NOMO-1 (cell line): ENCODE results near the gene F13A1.
A peak's percentile ranks its signal among the peaks of the same experiment; 100 is the strongest.
"Not testable (repeated sequence)": the region's sequence is repeated elsewhere in the genome, so short reads cannot be mapped to it uniquely, and the experiment has no call there.

Experiments used
- DNase-seq, 2 experiments: peaks; one replicate each; lab custom pipeline; 2025; ENCODE audit not compliant: unreplicated experiment in 2 of 2; lab: John Stamatoyannopoulos, UW

Gene F13A1

DNA sequence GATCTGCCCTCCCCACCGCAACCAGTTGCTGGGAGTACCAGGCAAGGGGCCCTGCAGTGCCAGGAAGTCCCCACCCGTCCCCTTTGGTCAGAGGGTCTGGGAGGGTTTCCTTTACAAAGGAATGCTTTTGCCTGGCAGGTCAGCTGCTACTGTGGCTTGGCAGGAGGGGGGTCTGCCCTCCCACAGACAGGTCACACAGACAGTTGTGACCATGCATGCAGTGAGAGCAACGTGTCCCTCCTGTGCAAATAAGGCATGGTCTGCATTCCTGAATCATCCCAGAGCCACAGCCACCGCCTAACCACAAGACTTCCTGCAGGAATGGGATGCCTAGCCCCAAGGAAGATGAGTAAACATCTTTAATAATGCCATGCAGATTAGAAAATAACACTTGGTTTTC is 439 bp upstream of the F13A1 start:
- no peak for DNase-seq

DNA sequence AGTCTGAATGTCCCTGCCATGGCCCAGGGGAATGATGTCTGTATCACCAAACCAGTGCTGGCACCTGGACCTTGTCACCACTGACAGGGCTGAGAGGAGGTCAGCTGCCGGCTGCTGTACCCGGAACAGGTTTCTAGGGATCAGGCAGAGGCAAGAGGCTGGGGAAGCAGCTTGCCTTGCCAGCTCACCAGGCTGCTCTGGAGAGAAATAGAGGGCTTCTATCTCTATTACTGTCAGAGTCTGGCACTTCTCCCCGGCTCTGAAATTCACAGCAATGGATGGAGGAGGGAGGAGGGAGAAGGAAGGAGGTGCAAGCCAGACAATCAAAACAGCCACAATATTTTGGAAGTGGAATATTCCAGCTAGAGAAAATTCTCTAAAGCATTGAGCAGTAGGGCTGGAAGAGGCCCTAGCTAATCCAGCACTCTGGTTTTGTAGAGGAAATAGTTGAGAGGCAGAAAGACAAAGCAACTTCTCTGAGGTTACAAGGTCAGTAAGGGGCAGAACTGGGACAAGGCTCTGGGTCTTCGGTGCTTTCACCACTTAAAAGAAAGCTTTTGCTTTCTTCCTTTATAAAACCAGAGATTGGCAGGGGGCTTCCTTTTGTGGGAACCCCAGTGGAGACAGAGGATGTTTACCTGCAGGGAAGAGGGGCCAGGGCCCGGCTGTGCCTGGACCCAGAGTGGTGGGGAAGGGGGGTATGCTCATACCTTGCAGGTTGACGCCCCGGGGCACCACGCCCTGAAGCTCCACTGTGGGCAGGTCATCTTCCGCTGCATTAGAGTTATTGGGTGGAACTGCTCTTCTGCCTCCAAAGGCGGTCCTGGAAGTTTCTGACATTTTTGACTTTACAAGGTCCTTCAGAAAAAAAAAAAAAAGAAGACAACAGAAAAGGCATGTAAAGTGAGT is 2.4 kb downstream of the F13A1 start:
- DNase-seq, result no peak

DNA sequence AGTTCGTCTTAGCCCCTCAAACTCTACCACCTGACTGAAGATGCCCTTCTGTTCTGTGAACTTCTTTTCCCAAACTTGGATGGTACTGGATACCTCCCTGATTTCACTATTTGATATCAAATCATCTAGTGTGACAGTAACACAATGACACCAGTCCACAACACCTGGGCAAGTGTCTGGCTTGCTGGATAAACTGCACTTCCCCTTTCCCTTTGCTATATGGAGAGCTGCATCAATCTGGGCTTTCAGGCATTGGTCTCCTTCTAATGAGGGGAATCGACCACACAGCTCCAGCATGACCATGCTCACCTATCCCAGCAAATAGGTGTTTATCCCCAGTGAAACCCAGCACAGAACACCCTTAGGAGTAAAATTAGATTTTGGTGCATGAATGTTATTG is 3.1 kb downstream of the F13A1 start:
- DNase-seq, result peak in 1 of 2 experiments; percentile 9

DNA sequence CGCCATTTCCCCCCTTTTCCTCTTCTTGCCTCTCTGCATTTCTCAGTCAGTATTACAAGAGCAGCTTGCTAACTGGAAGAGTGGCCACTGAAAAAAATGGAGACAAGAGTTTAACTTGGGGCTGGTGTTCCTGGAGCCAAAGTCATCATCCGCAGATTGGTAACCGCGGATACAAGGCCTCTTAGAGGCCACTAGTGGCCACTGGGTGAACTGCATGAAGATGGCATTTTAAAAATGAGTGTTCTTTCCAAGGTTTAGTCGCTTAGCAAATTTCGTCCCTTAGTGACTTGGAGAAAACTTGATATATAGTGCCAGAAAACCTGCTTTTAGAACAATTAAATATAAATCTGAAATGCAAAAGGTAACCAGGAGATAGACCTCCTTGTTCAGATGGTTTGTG is 4.8 kb downstream of the F13A1 start:
- peak; percentile 17 to 29 for DNase-seq

DNA sequence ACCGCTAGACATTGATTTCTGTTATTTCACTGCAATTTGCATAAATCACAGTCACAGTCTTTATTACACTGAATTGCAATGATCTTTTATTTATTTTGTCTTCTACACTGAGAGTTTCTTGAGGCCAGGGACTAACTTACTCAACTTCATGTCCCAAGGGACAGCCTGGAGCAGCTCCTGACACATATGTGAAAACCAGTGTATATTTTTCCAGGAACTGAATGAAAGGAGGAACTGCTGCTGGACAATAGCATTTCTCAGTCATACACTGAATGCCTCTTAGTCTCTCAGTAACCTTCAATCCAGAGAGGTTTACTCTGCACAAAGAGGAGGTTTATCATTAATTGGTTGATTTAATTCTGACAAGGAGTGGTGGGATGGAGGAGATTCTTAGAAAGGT is 5.9 kb downstream of the F13A1 start:
- no peak for DNase-seq

DNA sequence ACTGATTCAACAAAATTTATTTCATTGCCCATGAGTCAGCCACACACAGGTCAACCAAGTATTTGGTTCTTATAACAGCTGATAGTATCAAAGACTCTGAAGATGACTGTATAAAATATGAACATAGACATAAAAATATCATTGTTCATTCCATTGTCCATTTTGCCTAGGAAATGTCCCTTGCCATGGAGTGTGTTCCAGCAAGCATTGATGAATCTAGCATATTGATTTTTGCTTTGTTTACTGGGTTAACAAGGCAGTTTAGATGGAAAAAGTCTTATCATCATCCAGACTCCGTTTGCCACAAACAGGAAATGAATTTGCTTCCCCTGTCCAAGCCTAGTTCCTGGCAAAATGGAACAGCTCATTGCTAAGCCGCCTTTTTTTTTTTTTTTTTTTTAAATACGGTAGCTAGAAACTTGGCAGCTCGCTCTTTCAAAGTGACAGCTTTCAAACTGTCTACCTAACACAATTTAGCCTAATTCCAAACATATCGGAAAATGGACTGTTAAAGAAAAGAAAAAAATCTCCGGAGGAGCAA is 7.5 kb downstream of the F13A1 start:
- no peak for DNase-seq

DNA sequence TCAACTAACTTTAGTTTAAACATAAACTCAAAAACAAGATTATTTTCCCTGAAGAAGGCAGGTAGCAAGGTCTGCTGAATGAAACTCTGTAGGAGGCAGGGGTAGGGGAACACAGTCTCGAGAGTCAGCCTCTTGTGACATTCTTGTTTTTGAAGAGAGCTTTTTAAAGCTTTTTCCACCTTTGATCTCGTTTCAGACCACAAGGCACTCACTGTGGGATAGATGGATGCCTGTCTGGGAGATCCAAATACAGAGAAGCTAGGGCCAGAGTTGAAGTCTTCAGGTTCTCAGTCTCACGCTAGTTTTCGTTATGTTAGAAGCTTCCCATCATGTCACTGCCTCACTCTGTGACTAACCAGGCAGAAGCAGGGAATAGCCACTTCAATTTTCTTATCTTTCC is 14.9 kb downstream of the F13A1 start:
- DNase-seq, result no peak

DNA sequence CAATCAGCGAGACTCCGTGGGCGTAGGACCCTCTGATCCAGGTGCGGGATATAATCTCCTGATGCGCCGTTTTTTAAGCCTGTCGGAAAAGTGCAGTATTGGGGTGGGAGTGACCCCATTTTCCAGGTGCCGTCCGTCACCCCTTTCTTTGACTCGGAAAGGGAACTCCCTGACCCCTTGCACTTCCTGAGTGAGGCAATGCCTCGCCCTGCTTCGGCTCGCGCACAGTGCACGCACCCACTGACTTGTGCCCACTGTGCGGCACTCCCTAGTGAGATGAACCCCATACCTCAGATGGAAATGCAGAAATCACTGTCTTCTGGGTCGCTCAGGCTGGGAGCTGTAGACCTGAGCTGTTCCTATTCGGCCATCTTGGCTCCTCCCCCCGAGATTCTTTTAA is 20.1 kb downstream of the F13A1 start:
- not testable (repeated sequence) for DNase-seq

DNA sequence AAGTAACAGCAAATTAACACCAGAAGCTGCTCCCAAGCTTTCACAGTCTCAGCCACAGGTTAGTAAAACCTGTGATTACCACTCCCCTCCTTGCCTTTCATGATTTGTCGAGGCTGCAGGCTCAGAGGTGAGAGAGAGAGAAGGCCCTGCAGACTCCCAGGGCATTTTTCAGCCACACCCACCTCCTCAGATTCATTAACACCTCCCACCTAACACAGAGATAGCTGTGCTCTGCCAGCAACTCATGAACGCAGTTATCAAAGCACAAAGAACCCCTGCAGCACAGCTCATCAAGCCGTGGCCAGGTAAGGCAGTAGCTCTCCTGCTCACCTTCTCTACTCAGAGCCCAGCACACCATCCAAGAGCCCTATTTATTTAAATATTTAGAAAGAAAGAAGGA is 27.1 kb downstream of the F13A1 start:
- no peak for DNase-seq

DNA sequence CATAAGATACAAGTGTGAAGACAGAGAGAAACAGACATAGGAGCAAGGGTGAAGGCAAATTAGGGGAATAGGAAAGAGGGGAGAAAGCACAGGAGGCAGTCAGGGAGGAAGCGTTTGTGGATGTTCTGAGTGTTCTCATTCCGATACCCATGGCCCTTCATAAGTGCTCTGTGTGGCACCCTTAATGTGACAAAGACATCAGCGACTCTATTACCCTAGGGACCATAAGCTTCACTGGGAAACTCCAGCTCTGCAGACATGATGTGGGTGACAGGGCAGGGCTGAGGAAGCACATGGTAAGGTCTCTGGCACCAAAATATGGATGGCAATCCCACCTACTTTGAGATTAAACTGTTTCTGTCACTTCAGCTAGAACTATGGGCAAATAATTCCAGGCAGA is 33.0 kb downstream of the F13A1 start:
- DNase-seq, result no peak

DNA sequence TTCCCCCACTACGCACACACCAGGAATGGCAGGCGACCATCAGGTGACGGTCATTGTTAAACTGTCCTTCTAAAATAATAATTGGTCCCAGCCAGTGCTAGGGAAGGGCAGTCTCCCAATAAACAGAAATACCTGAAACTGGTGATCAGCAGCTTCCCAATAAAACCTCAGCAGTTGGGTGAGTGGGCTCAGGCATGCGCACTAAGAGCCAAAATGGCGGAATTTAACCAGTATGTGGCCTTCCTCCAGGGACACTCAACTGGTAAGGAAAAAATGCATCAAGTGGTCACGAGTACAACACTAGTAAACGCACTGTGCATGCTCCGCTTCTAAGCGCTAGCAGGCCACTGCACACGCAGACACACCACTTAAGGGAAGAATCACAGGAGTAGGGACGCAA is 34.8 kb downstream of the F13A1 start:
- no peak for DNase-seq

DNA sequence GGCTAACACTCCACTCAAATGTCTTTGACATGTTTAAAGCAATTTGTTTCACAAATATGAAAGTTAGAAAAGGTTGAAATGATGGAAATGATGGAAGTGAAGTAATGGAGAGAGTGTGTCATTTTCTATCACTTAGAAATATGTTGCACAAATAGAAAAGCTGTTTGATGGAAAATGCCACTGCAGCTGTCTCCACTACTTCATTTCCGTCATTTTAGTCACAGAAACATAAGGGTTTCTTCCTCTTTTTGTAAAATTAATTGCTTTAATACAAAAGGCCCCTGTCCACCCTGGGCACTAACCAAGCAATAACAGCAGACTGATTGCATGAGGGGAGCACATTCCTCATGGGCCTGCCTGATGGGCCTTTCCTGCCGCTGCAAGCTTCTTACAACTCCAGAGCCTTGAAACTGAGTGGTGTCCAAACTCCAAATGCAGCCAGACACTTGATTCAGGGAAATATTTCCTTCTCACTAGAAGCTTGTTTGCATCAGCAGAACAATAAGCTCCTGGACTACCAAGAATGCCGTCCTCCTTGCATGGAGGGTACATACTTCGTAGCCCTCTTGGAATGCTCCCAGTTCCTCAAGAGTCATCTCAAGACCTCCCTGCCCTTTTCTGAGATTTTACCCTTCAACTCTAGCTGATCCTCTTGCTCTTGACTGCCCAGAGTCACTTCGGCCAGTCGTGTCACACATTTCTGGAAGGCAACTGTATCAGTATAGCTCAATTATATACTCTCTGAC is 36.1 kb downstream of the F13A1 start:
- DNase-seq, result peak; percentile 30 to 63

DNA sequence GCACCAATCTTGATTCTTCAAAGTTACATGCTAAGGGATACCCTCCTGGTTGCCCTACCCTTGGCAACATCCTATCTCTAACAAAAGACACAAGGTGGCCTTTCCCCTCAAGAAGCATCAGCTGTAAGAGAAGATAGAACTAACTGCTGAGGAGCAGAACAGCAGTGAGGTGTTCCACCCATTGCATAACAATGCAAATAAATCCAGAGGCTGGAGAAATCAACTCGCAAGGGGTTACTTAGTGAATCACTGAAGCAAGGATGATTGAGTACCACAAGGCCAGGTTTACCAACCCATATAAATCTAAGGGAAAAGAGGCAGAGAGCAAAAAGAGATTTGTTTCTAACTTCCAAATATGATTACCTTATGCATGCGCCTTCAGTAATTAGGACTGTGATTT is 36.7 kb downstream of the F13A1 start:
- no peak for DNase-seq

DNA sequence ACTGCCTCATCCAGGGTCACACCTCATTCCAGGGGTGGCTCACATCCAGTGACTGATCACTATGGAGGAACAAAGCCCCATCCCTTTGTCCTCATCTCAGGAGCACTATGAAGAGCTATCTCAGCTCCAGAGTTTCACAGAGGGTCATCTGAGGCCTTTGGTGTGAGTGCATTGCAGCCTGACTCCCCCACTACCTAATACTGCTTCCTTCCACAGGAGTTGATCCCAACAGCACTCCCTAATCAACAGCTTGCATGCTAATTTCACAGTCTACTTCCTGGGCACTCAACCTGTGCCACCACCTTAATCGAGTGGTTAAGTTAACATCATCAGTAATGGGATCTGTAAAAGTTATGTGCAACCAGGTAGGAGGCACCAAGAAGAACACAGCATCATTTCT is 37.7 kb downstream of the F13A1 start:
- DNase-seq, result no peak

DNA sequence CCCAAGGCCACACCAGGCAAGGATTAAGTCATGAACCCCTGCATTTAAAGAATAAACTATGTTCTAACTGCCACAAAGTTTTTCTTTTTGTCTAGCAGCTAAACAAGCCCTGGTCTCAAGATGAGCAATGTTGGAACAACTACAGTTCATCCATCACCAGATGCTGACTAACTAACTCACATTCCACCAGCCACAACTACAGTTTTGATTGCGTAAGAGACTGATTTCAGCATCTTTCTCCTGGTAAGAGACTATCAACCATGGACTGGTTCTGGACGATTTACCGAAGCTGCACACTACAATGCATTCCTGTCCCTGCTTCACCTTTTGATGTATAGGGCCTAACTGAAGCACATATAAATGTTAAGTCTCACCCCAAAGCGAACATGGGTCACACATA is 43.0 kb downstream of the F13A1 start:
- peak; percentile 10 to 75 for DNase-seq

DNA sequence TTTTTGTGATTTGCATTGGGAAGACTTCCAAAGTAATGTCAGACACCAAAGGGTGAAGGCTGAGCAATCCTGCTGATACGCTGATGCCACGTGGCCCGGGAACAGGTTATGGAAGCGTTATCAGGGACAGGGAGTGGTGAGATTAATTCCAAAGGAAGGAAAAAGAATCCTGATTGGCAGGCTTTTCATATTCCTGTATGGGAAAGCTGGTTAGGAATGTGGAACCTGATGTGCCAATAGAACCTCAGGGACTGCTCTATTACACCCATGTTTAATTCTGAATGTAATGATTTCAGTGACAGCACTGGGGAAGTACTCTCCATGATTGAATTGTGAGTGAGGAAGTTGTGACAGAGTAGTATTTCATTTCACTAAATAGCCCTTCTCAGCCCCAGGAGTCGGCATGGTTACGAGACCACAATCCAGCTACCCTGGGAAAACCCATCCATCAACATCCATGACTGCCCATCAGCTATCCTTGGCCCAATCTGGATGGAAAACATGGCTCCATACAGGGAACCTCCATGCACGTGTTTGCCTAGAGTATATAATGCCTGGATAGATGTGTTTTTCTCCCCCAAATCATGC is 49.4 kb downstream of the F13A1 start:
- peak in 1 of 2 experiments; percentile 24 for DNase-seq

DNA sequence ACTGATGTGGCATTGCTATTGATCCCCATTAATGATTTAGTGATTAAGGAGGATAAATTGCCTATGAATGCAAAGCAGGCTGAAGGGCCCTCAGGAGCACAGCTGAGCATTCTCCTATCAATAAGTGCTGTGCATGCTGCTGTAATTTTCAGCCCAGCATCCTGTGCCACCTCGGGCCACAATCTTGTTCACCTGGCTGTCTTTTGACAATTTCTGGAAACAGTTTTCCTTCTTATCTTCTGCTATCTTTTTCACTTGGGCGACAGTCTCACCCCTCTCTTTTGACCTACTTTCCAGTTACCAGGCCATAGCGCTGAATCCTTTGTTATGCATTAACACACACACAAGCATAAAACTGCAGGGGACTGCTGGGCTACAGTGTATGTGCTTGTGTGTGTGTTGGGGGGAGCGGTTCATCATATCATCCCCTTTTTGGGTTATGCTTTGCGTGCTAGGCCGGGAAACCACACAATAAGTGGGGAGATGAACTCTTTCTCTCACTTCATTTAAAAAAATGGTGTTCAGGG is 60.2 kb downstream of the F13A1 start:
- DNase-seq, result no peak

DNA sequence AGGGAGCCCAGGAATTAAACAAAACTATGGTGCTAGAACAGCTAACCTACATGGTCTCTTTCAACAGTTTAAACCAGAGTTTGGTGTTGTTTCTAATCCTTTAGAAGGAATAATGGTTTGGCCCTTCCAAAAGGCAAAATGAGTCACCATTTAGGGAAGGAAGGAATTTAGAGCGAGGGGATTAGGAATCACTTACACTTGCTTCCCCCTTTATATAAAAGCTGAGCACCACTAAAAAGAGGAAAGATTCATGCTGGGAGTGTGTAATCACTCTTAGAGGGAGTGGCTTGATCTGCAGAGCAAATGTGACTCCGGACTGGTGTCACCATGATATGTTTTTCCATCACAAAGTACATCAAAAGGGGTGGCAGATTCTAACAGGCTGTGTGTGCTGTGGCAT is 63.6 kb downstream of the F13A1 start:
- no peak for DNase-seq

DNA sequence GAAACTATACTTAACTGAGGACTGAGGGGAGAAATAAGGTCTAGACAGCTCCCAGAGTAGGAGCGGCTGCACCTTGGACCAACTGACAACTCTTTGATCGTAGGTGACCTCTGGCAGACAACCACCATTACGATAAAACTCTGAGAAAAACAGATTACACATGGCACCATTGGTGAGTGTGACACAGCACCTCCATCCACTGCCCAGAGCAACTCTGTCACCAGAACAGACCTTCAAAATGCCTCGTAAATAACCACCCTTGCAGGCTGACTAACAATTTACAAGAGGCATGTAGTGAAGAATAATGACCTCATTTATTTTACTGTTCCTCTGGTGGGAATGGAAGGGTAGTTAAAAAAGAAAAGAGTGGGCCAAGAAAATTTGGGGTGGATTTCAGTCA is 64.2 kb downstream of the F13A1 start:
- no peak for DNase-seq

DNA sequence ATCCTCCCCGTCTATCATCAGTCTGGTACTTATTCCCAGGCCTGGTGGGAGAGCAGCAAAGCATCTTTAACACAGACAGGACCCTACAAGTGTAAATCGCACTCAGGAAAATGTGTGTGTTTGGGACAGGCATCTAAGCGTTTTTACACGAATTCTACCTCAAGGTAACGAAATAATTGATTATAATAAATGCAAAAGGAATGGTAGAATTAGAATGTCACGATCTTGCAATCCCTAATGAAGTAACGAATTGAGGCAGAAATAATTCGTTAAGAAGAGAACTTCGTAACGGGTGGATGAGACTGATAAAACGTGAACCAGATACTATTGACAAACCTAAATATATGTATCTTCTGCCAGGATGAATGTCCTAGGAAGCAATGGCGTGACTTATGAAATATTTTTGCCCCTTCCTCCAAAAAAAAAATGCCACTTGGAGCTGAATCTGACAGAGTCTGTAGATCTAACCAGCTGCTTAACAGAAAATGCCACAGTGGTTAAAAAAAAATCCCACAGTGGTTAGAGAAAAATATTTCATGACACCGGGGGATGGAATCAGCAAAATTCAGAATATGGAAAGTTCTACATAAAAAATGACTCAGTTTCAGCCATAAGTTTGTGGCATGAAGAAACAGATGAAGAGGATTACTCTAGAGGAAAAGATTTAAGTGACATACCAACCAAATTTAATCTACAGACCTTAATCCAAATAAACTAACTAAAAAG is 68.7 kb downstream of the F13A1 start:
- no peak for DNase-seq

DNA sequence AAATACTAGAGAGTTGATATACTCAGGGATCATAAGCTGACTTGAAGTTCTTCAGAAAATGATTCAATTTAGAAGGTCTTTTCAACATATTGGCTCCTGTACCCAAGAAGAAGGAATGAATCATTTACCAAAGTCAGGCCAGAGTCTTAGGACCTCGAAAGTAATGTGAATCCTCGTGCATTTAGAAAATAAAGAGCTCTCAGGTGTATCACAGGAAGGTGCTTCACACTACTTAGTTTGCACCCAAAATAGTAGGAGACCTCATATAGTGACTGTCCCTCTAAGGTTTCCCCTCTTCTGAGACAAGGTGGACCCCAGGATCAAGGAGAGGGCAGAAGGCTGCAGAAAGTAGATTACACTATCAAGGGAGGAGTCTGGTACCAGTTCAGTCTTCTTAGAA is 71.8 kb downstream of the F13A1 start:
- DNase-seq, result no peak
